Stimulated activated CD8-positive, alpha-beta memory T cell treated with anti-CD3 and anti-CD28 coated beads, Interleukin-4, amount 100 ng/mL, for 1 hour (primary cell): ENCODE measurements around the gene IGF2R.
A peak's percentile ranks its signal among the peaks of the same experiment; 100 is the strongest.

Source experiments
- DNase-seq, 2 donors: peaks; one replicate each; pipeline ENCODE4 v3.0.0-alpha.2; 2020; ENCODE audit warnings: low read depth in 2 of 2, low spot score in 1 of 2

Gene IGF2R

DNA sequence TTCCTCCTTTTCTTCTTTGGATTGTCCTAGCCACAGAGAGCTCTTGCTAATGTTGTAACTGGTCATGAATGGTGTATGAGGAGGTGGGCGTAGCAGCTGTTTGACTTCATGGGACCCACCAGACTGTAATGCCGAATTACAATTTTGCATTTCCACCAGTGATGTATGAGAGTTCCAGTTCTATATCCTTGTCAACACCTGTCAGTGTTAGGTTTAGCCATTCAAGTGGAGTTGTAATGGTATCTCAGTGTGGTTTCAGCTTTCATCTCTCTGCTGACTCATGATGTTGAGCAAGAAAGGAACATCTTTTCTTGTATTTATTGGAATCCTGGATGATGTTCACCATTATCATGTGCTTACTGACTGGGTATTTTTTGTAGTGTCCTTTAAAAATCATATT, 5.1 kb downstream of the IGF2R start:
- no peak for DNase-seq

DNA sequence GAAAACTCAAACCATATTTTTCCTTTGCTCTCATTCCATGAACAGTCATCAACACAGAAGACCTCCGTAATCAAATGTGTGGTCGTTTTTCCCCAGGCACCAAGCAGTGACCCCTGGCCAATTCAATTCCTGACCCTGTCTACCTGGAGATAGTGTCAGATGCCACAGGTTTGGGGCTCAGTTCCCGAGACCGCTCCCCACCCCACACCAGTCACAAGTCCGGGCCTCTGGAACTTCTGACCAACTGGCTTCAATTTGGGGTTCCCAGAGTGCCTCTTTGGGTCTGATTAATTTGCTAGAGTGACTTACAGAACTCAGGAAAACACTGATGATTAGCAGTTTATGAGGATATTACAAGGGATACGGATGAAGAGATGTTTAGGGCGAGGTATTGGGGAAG, 6.0 kb downstream of the IGF2R start:
- no peak for DNase-seq

DNA sequence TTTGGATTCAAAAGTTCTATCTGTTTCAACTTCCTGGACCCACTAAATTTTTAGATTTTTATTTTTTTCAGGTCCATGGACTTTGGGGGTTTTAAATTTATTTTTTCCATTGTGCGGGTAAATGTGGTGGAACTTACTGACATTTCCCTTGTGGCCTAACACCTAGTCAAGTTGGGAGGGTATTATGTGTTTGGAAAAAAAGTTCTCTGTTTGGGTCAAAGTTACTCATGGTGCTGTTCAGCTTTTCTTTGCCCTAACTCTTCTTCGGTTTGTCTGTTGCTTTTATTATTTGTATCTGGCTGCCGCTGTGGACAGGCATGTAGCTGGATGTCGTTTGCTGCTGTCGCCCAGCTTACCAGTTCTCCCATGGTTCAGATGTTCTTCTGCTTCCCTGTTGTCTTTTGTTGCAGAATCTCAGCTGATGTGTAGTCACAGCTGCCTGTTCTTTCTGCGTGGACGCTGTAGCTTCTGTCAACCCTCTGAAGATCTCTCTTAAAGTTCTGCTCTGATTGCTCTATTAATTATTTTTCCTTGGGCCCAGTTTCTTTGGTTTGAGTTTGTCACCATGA, 7.9 kb downstream of the IGF2R start:
- DNase-seq, result no peak

DNA sequence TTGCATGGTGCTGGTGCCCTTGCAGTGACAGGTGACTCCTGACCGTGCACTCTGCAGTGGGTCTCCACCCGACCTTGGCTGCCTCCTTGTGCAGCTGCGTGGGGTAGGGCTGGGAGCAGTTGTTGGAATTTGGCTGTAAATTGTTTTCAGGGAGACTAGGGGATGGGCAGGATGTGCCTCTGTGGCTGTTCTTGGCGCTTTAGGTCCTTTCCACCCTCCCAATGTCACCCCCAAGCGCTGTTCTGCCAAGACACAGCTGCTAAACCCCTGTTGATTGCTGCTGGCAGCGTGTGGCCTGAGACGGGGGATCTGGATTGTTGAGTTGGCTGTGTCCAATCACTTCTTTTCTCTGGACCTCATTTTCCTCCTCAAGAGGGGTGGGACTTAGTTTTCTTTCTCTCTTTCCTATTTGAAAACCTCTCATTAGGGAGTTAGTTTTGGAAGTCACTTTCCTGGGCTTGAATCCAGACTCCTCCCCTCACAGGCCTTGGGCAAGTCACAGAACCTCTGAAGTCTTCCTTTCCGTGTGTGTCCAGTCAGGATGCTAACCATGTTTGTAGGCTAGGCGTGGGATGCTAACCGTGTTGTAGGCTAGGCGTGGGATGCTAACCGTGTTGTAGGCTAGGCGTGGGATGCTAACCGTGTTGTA, 8.5 kb downstream of the IGF2R start:
- no peak for DNase-seq

DNA sequence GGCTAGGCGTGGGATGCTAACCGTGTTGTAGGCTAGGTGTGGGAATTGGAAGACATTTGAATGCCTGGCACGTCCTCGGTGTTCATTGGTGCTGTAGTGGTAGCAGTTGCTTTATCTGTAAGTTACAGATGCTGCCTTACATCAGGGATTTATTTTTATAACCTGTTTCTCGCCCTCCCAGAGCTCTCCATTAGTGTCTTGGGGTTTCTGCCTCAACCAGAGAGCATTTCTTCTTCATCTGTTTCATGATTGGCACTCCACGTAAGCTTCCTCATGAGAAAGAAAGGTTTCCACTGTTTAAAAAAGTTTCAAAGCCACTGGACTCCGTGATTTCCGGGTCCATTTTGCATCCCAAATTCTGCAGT, 9.0 kb downstream of the IGF2R start:
- DNase-seq, result no peak

DNA sequence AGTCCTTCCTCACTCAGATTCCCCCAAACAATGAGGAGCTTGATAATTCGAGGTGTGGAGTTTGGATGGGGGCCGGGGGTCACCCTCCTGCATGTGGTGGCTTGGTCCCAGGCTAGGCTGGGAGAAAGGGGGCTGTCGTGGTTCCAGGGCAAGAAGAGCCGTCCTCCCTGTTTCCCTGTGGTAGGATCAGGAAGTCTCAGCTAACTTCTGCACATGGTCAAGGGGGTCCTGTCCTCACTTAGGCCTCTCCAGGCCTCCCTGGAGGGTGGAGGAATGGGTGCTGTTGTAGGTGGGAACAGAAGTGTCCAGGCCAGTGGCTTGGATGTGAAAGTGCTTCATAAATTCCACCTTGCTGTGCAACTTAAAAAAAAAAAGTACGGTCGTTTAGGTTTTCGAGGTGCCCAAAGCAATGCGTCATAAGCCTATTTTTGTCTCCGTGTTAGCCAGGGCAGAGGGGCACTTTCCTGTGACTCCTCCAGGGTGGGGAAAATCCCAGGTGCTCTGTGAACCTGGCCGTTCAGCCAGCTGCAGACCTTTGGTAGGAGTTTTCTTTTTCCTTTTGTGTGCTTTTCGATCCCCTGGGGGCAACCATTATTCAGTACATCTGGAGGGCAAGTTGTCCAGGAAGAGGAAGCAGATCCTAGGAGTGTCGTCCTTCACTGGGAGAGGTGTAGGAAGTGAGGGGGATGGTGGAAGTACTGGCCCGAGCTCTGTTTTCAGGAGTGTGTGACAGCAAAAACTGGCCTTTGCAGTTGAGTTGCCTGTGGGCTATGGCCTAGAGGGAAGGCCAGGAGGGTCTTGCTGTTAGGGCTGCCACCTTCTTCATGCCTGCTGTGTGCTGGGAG, 9.6 kb downstream of the IGF2R start:
- no peak for DNase-seq

DNA sequence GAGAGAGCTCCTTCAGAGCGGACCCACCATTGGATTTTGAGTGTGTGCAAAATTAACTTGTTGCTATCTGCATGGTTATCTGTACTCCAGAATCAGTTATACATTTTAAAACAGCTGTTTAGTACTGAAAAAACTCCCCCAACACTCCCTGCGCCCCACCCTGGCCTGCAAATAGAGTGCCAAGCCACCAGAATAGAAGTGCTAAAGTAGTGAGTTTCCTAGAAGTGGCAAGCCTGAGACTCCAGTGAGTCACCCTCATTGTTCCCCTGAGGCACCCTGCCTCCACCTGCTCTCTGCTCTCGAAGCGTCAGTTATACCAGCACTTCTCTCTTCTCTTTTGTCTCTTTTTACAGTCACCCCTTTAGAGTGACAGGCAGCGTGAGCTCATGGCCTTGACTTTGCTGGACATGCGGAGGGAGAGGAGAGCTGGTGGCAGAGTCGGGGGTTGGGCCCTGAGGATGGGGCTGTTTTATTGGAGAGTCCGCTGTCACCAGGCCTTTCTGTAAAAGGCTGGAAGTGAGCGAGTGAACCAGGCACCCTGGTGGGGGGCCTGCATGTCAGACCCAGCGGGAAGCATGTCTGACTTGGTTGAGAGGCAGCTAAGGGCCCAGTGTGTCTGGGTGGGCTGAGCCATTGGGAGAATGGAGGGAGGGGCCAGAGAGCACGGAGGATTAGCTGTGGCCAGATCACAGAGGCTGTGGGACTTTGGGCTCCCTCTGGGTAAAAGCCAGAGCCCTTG, 10.4 kb downstream of the IGF2R start:
- peak; percentile 46 to 47 for DNase-seq

DNA sequence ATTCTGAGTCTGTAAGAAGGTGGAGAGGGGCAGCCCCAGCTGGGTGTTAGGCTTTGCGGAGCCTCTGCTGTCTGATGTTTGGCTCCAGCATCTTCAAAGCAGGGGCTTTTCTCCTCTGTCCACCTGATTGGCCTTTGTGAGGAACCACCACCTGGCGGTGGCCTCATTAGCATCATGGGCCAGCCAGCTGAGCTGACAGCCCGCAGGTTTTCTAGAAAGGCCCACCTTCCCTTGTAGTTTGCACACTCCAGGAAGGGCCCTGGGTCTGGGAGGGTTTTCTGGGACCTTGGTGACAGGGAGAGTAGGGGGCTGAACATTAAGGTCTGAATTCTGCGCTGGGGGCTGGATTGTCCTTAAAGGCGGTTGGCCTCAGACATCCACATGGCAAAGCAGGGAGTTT, 11.6 kb downstream of the IGF2R start:
- DNase-seq, result no peak

DNA sequence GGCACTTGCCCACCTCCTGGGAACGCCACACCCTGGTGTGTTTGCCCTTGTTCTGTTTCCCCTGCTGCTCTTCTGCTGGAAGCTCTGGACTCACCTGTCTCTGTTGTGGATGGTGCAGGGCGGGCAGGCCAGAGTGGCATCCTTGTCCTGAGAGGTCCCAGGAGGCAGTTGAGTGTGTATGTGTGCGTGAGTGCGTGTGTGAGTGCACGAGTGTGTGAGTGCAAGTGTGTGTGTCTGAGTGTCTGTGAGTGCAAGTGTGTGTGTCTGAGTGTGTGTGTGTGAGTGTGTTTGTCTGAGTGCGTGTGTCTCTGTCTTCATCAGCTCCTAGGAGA, 12.2 kb downstream of the IGF2R start:
- DNase-seq, result no peak

DNA sequence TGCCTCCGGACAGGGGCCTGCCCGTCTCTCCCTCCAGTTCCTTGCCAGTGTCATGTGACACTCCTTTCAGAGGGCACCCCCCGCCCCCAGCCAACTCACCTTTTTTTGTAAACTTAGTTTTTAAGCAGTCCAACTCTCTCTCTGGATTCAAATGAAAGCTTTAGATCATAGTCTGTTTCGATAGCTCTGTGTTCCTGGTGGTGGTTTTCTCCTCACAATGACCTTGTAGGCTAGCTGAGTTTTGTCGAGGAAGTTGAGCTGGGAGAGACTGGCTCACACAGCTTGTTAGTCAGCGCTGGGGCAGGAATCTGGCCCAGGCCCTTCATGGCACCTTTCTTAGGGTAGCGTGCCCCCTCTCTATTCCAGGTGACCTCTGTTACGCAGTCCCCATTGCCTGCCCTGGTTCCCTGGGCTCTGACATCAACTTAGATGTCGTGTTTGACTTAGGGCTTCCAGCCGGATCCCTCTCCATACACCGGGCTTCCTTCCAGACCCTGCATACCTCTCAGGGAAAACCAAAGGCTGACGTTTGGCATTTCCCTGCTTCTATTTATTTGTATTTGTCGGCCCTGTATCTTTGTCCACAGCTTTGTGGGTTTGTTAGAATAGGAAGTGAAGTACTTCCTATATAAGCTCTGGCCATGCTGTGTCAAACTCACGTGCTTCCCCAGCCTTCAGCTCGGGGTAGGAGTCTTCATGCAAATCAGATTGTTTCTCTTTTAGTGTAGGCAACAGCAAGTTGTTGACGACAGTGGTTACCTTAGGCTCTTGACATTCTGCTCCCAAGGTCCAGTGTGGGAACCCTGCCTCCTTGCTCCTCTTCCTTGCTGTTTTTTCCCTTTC, 12.7 kb downstream of the IGF2R start:
- DNase-seq, result peak in 1 of 2 donors; percentile 21

DNA sequence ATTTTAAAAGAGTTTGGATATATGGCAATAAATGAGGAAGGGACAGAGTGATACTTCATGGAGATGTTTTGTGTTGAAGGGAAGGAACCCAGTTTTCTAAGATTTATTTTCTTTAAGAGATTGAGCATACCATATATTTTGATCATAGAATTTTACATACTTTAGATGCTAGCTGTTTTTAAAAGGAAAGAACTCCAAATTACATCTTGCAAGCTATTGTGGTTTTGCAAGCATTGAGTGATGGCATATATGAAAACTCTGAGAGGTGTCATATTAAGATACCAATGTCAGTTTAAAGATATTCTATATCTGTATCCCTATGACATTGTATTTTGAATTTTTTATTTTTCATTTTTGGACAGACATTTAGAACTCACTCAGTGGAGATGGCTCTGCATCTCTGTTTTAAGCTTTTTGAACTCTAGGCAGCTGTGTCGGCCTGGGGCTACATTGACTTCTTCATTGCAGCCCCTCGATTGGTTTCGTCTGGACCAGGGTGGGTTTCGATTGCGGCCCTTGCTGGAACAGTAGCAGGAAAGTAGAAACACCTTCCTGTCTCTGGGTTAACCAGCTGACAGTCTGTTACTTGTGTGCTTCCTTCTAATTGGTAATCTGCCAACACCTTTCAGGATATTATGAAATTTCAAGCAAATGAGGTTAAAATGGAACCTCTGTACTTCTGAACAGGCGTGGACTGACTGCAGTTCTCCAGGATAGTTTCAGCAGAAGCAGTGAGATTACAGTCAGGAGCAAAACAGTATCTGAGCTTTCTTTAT, 14.0 kb downstream of the IGF2R start:
- no peak for DNase-seq

DNA sequence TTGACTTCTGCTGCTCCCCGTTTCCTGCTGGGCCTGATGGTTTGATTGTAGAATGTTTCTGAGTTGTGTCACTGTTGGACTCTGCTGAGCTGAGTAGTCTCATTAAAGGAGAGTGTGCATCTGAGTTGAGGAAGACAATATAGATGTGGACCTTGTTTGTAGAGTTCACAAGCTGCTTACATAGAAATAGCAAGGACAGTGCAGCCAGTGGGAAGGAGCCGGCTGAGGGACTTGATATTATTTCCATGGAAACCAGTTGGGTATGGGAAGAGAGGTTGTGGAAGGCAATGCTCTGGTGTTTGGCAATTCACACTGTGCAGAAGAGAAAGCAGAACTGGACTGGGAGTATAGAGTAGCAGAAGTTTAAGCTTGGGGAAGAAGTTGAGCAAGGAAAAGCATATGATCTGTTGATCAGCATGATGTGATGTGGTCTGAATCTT, 14.8 kb downstream of the IGF2R start:
- DNase-seq, result no peak

DNA sequence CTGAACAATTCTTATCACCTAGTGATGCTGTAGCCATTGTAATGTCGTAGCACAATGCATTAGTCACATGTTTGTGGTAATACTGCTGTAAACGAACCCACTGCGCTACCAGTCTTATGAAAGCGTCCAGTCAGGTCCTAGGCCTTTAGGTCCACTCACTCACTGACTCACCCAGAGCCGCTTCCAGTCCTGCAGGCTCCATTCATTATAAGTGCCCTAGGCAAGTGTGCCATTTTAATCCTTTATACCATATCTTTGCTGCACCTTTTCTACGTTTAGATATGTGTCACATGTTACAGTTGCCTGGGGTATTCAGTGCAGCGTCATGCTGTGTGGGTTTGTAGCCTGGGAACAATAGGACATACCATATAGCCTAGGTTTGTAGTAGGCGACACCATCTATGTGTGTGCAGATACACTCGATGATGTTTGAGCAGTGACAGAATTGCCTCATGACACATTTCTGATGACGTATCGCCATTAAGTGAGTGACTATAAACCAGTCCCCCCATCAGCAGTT, 15.4 kb downstream of the IGF2R start:
- DNase-seq, result no peak

DNA sequence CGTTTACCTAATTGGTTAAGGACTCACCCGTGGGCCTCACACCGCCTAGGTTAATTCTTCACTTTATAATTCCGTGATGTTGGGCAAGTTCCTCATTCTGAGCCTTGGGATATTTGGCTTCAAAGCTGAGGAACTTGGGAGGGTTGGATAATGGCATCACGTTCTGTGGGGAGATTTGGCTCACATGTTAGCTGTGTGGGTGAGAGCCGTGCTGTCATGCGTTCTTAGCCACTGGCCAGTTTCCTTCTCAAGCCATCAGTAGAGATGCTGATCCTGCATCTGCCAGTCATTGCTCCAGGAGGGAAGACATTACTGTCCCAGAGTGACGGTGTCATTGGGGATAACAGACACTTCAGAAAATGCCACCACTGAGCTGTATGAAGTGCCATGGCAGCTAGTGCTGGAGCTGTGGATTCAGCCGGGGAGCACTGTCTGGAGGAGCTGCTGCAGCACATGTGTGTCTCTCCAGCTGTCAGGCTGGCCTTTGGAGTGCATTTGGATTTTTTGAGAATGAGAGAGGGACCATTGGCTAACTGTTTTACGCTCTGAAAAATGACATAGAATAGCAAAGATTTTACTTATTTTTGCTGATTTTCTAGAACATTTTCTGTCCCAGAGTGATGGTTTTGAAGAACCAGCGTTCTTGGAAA, 16.5 kb downstream of the IGF2R start:
- DNase-seq, result no peak

DNA sequence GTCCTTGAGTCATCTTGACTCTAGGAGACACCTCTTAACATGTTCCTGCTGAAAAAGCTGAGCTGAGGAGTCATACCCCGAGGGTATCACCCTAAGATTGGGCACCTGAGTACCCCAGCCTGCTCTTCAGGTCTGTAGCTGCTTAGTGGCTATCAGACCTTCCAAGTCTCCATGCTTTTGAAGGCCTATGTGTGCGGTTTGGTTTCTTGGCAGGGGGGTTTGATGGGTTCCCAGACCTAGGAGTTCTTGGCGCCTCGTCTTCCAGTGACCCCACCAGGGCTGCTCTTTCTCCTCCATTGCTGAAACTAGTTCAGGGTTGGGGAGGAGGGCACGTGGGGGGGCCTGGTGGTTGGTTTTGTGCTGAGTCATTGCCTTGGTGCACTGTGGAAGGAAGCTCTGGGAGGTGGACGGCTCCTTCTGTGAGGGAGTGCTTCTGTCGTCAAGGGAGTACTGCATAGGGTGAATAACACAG, 20.1 kb downstream of the IGF2R start:
- DNase-seq, result no peak

DNA sequence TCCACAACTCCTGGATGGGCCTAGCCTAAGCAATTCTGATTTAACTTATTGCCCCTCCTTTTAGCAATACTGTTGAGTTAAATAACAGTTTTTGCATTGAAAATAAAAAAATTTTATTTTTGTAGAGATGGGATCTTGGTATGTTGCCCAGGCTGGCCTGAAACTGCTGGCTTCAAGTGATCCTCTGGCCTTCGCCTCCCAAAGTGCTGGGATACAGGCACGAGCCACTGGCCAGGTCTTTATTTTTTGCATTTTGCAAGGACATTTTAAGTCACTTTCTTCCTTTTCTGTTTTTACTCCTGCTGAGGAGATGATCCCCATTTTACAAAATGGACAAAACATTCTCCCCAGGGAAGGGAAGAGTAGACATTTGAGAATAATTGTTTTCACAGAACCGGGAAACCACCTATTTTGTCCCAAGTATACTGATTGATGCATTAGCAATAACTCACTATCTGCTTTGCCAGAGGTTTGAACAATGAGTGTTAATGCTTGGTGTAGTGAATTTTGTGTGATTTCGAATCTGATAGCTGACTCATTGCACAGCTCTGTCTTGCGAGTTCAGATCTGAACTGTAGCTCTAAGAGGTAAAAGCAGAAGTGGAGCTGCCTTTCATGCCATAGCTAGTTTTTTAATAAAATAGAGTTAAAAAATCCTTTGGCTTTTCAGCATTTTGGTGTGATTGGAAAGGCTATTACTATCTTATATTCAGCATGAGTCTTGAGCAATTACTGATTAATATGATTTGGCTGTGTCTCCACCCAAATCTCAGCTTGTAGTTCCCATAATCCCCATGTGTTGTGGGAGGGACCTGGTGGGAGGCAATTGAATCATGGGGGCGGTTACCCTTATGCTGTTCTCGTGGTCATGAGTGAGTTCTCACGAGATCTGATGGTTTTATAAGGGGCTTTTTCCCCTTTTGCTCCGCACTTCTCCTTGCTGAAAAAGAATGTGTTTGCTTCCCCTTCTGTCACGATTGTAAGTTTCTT, 20.9 kb downstream of the IGF2R start:
- no peak for DNase-seq

DNA sequence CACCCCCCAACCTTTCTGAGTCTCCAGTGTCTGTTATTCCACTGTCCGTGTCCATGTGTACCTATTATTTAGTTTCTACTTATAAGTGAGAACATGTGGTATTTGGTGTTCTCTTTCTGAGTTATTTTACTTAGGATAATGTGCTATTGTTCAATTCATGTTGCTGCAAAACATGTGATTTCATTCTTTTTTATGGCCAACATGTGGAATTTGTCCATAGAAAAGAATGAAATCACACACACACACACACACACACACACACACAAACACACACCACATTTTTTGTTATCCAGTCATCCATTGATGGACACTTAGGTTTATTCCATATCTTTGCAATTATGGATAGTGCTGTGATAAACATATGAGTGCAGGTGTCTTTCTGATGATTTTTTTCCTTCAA, 23.5 kb downstream of the IGF2R start:
- no peak for DNase-seq

DNA sequence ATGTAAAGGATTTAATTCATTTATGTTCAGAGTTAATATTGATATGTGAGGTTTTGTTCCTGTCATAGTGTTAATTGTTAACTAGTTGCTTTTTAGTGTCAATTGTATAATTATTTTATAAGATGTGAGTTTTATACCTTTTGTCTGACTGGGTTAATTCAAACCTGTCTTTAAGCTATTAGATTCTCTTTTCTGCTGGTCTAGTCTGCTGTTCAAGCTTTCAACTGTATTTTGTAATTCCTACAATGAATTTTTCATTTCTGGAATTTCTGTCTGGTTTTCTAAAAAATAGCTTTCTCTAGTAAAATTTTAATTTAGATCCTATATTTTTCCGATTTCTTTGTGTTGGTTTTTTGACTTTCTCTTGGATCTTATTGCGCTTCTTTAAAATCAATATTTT, 26.5 kb downstream of the IGF2R start:
- DNase-seq, result no peak
